Measurements from ENCODE around the gene ADGRD1.
A peak's percentile ranks its signal among the peaks of the same experiment; 100 is the strongest.
"Not testable (repeated sequence)": the region's sequence is repeated elsewhere in the genome, so short reads cannot be mapped to it uniquely, and the experiment has no call there.

The ADGRD1 gene

GRCh38 chr12:131055596-131056233, 102.0 kb downstream of the ADGRD1 start:
- no peak for DNase-seq

GRCh38 chr12:131056626-131057025, 102.9 kb downstream of the ADGRD1 start:
- no peak for DNase-seq

- DNase-seq: no peak
Measured at GRCh38 chr12:131057211-131057721, 103.6 kb downstream of the ADGRD1 start.

- DNase-seq: no peak
Measured at GRCh38 chr12:131057722-131058515, 104.2 kb downstream of the ADGRD1 start.

- no peak for DNase-seq
Measured at GRCh38 chr12:131058700-131059099, 105.0 kb downstream of the ADGRD1 start.

GRCh38 chr12:131060011-131060703, 106.5 kb downstream of the ADGRD1 start:
- DNase-seq: no peak

- DNase-seq: no peak
Measured at GRCh38 chr12:131061041-131061806, 107.5 kb downstream of the ADGRD1 start.

GRCh38 chr12:131063413-131063812, 109.7 kb downstream of the ADGRD1 start:
- no peak for DNase-seq

GRCh38 chr12:131063960-131064359, 110.3 kb downstream of the ADGRD1 start:
- DNase-seq: no peak

GRCh38 chr12:131065279-131065678, 111.6 kb downstream of the ADGRD1 start:
- no peak for DNase-seq

GRCh38 chr12:131065801-131066200, 112.1 kb downstream of the ADGRD1 start:
- no peak for DNase-seq

GRCh38 chr12:131066207-131066885, 112.6 kb downstream of the ADGRD1 start:
- DNase-seq: no peak

GRCh38 chr12:131066886-131067490, 113.3 kb downstream of the ADGRD1 start:
- DNase-seq: no peak

GRCh38 chr12:131067981-131068851, 114.5 kb downstream of the ADGRD1 start:
- DNase-seq: peak; percentile 42

GRCh38 chr12:131068926-131069720, 115.4 kb downstream of the ADGRD1 start:
- DNase-seq: not testable (repeated sequence)

GRCh38 chr12:131070136-131070535, 116.4 kb downstream of the ADGRD1 start:
- DNase-seq: not testable (repeated sequence)

GRCh38 chr12:131070668-131071067, 117.0 kb downstream of the ADGRD1 start:
- DNase-seq: not testable (repeated sequence)

GRCh38 chr12:131071234-131071820, 117.6 kb downstream of the ADGRD1 start:
- not testable (repeated sequence) for DNase-seq

GRCh38 chr12:131071950-131072349, 118.2 kb downstream of the ADGRD1 start:
- DNase-seq: not testable (repeated sequence)
